Ishikawa (cell line): ENCODE measurements around the gene TMEM30A.

ENCODE experiments used
- RAD21 ChIP-seq: IDR thresholded peaks from 2 replicates; pipeline ENCODE4 v1.6.1; 2012; ENCODE audit warnings: low read depth
- TF ChIP-seq, protein P1 (sequence below): IDR thresholded peaks from 2 replicates; pipeline ENCODE4 v1.6.1; 2012

- no peak for TF ChIP-seq RAD21
- TF ChIP-seq, protein P1, sequence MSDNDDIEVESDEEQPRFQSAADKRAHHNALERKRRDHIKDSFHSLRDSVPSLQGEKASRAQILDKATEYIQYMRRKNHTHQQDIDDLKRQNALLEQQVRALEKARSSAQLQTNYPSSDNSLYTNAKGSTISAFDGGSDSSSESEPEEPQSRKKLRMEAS, result no peak
These were observed 75.3 kb downstream of the TMEM30A start for GRCh38 chr6:75209184-75209723.
